Hematopoietic multipotent progenitor cell treated with erythropoietin and hydrocortisone succinate and interleukin-3 and kit ligand, for 4 days (in vitro differentiated cells): Measurements from ENCODE around the gene EID3.

Experiments
- DNase-seq: peaks from one replicate; pipeline ENCODE4 v3.0.0-alpha.2; 2015

The EID3 gene

DNA sequence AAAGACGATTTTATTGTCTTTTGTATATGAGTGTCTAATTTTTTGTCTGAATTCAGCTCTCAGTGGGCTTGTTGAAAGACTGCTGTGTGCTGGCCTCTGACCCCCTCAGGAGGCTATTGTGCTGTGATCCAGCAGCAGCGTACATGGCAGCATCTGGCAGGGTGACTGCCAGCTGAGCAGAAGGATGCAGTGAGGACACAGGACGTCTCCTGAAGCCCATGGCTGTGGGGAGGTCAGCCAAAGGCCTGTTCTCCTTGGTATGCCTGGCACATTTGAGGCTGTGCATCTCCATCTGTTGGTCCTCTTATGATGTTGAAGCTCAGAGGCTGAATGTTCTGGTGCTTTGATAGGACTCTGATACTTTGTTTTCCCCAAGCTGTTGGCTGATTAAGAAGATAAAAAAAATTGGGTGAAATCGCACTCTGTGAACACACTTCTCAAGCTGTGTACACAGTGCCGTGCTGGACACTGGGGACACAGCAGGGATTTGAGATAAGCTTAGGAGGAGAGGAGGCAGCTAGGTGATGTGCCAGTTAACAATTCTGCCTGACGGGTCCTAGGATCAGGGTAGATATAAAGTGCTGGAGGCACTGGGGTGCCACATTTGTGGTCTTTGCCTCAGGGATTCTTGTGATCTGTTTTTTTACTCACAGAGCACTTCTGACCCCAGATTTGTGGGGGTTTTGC, 37.5 kb downstream of the EID3 start:
- no peak for DNase-seq

DNA sequence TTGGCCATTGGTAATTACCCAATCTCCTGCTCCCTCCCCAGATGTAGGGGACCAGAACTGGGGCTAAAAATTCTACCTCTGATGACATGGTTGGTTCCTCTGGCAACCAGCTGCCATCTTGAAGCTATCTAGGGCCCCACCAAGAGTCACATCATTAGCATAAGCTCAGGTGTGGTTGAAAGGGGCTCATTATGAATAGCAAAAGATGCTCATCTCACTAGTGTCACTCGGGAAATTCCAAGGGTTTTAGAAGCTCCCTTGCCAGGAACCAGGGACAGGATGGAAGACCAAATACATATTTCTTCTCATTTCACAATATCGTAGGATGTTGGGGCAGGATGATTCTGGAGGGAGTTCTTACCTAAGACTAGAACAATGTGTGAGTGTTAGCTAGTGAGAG, 38.6 kb downstream of the EID3 start:
- no peak for DNase-seq

DNA sequence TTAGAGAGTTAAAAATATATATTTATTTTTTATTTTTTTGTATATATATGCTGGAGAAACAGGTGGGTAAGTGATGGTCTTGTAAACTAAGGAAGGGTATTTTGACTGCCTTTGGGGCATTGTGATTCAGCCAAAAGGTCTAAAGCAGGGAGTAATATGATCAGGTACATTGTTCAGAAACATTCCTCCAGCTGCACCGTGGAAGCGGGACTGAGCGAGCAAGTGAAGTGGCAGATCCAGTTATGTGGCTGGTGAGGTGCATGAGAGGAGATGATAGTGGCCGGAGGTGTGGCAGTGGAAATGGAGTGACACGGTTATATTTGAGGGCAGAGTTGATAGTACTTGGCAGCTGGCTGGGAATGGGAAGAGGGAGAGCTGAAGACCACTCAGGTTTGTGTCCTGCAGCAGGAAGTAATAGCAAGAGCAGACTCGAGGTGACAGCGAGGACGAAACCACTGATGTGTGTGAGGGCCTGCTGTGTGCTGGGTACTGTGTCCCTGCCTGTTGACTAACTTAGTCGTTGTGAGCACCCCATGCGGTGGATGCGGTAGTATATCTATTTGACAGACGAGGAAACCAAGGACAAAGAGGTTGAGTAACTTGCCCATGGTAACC, 39.2 kb downstream of the EID3 start:
- DNase-seq, result no peak

DNA sequence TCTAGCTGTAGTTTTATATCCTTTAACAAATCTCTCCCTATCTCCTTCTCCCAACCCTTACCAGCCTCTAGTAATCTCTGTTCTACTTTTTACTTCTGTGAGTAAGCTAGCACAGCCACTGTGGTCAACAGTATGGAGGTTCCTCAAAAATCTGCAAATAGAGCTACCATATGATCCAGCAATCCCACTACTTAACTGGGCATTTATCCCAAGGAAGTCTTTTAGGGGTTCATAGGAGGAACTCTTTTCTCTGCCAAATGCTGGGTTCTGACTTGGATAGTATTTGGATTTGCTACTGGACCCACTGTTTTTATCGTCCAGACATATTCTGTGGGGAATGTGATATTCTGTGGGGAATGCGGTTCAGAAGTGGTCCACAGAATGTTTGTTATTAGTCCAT, 41.1 kb downstream of the EID3 start:
- no peak for DNase-seq

DNA sequence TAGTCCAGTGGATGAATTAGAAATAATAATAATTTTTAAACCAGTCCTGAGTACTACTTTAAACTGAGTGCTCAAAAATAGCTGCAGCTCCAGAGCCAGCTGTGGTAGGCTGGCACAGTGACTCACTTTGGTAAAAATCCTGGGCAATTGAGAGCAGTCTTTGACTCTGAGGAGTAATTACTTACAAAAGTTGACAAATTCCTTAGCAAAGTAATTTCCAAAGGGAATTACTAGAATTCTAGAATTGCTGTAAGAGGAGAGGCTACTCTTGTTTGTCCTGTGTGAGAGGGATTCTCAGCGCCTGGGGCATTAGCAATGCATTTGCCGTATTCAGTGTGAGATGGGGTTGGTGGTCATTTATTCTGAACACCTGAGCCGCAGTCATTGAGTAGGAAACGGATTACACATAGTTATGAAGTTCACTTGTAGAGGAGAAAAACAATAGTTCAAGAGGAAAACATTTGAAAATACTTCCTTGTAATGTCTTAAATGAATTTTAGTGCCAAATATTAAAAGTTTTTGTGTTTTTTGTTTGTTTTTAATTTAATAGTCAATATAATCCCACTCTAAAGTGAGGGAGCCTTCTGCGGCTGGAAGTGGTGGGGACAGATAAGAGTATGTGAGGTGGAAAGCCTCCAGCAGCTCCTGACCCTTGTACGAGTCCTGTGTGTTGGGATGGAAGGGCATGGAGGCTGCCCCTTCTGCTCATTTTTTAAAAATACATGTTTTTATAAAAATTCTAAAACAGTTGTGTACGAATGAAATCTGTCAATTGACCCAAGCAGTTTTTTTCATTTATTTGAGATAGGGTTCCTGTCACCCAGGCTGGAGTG, 41.9 kb downstream of the EID3 start:
- DNase-seq, result no peak

DNA sequence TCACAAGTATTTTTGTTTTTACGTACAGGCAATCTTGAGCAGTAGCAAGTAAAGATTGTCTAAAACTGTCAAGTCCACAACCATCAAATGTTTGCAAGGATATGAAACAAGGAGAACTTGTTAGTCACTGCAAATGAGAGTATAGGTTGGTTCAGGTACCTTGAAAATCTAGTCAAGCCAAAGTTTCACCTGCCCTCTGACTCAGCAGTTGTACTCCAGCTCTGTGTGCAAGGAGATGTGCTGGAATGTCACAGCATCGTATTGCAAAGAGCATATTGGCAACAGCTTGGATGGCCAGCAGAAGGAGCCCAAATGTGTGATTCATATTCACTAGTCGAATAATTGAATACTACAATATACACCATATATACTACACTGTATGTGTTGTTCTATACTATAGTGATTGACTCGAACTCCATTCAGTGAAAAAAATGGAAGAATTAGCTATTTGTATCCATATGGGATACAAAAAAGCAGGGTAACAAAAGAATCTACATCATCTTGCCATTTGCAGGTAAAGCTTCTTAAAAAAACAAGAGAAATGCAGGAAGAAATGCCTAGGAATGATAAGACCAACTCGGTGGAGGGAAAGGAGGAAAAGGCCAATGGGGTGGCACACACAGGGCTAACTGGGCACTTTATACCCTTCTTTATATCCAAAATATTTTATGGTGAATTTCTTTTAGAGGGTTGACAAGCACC, 44.0 kb downstream of the EID3 start:
- no peak for DNase-seq

DNA sequence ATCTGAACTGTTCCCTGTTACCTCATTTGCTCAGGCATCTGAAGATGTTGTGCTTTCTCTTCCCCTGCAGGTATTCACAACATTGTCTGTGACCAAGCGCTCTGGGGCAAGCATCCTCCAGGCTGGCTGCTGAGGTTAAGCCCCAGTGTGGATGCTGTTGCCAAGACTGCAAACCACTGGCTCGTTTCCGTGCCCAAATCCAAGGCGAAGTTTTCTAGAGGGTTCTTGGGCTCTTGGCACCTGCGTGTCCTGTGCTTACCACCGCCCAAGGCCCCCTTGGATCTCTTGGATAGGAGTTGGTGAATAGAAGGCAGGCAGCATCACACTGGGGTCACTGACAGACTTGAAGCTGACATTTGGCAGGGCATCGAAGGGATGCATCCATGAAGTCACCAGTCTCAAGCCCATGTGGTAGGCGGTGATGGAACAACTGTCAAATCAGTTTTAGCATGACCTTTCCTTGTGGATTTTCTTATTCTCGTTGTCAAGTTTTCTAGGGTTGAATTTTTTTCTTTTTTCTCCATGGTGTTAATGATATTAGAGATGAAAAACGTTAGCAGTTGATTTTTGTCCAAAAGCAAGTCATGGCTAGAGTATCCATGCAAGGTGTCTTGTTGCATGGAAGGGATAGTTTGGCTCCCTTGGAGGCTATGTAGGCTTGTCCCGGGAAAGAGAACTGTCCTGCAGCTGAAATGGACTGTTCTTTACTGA, 44.9 kb downstream of the EID3 start:
- DNase-seq, result no peak

DNA sequence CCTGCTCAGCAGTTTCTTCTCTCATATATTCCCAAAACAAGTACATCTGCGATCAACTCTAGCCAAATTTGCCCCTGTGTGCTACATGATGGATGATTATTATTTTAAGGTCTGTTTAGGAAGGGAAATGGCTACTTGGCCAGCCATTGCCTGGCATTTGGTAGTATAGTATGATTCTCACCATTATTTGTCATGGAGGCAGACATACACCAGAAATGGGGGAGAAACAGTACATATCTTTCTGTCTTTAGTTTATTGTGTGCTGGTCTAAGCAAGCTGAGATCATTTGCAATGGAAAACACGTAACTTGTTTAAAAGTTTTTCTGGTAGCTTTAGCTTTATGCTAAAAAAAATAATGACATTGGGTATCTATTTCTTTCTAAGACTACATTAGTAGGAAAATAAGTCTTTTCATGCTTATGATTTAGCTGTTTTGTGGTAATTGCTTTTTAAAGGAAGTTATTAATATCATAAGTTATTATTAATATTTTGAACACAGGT, 45.5 kb downstream of the EID3 start:
- DNase-seq, result no peak

DNA sequence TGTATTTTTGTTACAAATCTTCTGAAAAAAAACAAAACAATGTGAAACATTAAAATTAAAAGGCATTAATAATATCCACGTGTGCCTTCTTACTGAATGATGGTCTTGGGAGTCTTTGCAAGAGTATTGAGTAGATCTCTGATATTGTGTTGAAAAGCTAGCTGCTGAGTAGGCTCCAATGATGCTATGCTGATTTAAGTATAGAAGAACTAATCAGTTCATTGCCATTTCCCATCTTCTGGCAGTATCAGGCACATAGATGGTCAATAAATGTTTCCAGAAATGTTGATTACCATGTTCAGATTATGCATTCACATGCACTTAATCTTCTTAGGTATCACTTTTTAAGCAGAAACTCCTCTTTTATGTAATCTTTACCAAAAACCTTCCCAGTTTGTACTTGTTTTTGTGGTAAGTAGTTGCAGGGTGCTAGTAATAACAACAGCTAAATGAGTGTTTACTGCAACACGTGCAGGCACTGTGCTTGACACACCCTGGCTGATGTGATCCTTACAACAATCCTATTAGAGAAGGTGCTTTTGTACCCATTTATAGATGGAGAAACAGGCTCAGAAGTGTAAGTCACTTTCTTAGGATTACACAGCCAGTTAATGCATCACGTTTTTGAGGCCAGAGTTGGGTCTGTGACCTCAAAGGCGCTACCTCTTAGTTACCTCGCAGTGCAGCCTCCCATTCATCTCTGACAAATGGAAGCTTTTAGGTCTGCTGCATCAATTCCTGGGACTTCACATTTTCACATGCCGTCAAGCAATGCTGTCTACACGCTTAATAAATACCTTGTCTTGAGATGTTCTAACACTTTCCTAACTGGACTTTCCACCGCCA, 46.9 kb downstream of the EID3 start:
- no peak for DNase-seq

DNA sequence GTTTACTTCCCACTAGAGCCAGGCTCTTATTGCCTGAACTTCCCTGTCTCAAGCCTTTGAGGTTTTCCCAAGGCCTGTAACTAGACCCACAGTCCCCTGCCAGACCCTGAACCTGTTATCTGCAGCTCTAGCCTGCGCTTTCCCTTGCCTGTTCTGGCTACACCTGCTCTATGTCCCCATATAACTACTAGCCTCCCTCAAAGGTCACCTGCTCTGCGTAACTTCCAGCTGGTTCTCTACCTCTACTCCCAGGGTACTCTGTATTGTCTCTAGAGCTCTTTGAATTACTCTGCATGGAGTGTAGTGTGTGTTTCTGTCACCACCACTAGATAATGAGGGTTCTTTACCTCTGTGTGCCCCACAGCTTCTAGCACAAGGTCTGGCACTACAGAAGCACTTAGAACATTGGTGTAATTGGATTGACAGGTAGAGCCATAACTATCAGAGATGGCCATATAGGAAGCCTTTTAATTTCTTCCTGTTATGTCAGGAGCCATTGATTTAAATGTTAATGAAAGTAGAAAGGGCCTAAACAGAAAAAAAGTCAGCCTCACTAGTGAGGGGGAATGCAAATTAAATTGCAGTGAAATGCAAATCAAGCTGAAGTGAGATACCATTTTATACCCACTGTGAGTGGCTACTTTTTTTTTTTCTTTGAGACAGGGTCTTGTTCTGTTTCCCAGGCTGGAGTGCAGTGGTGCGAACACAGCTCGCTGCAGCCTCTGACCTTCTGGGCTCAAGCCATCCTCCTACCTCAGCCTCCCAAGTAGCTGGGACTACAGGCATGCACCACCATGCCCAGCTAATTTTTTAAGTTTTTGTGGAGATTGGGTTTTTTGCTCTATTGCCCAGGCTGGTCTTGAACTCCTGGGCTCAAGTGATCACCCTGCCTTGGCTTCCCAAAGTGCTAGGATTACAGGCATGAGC, 47.8 kb downstream of the EID3 start:
- no peak for DNase-seq

DNA sequence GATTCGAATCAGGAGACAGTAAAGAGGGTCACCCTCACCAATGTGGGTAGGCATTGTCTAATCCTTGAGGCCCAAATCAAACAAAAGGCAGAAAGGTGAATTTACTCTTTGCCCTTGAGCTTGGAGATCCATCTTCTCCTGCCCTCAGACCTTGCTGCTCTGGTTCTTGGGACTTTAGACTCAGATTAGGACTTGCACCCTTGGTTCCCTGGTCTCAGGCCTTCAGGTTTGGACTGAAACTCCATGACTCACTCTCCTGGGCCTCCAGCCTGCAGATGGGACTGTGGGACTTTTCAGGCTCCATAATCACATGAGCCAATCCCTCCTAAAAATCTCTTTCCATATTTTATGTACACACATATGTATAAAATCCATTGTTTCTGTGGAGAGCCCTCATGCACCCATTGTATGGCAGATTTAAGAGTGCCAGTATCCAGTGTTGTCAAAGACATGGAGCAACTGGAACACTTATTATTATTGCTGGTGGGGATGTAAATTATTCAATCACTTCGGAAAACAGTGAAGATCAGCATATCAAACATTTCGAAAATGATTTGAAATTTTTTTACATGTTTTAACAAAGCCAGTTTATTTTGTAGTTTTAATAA, 48.7 kb downstream of the EID3 start:
- DNase-seq, result no peak

DNA sequence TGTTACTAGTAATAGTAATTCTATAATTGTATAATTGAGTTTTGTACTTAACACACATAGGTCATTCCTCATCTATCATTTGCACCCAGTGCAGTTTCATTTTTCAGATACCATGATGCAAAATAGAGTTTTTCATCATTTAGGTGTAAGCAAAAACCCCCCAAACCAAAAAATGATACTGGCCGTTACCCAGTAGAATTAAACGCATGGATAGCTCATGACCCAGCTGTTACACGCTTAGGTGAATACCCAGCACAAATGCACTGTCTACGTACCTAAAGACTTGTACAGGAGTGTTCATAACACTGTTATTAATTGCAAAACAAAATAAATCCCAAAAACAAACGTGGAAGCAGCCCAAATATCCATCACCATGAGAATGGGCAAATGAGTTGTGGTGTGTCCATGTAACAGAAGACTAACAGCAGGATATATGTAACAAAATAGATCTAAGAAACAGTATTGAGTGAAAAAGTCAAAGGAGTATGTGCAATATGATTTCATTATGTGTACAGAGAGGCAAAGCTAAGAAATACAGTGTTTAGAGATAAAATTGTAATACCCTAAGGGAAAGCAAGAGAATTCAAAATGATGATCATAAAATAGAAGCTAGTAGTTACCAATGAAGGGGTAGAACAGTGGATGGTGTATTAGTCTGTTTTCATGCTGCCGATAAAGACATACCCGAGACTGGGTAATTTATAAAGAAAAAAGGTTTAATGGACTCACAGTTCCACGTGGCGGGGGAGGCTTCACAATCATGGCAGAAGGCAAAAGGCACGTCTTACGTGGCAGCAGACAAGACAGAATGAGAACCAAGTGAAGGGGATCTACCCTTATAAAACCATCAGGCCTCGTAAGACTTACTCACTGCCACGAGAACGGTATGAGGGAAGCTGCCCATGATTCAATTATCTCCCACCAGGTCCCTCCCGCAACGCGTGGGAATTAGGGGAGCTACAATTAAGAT, 49.8 kb downstream of the EID3 start:
- DNase-seq, result no peak

DNA sequence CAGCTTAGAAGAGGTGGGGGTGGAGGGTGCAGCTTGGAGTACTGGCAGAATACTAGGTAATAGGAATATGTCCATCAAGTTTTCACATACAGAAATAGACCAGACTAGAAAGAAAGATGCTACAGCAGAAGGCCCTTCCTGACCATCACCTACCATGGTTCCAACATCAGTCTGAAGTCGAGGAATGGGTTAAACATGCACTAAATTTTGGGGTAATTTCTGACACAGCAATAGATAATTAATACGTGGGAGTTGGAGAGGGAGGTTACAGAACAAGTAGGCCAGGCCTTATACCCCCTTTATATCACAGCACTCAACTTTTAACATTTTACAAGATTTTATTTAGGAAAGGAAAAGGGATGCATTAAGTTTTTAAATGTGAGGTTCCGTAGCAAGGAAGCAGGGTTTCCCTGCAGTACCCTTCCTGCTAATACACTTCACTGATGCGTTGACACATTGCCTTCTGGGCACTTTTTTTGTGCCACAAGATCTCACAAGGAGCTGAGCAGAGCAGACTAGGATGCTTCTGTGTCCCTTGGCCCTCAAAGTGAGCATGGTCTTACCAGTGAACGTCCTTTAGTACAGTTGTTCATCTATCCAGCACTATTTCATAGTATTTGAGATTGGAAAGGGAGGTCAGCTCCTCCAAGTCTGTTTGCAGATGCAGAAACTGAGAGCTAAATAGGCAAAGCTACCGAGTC, 50.8 kb downstream of the EID3 start:
- no peak for DNase-seq
